Middle frontal gyrus (tissue), 1 donor: ENCODE results near the gene CBFB.

ENCODE experiments used
- DNase-seq: peaks from one replicate; pipeline ENCODE4 v3.0.0-alpha.2; 2015; ENCODE audit warnings: low spot score; ENCODE audit errors: extremely low spot score

CBFB gene

GRCh38 chr16:67128417-67128816 lies 99.5 kb downstream of the CBFB start:
- no peak for DNase-seq

GRCh38 chr16:67128887-67129286 lies 99.9 kb downstream of the CBFB start:
- no peak for DNase-seq

- no peak for DNase-seq
Observed at GRCh38 chr16:67129422-67129821, 100.5 kb downstream of the CBFB start.

- no peak for DNase-seq
Observed at GRCh38 chr16:67137605-67138004, 108.7 kb downstream of the CBFB start.

- no peak for DNase-seq
Observed at GRCh38 chr16:67141391-67141790, 112.4 kb downstream of the CBFB start.

GRCh38 chr16:67142342-67142741 lies 113.4 kb downstream of the CBFB start:
- no peak for DNase-seq

- DNase-seq: no peak
Observed at GRCh38 chr16:67144943-67145342, 116.0 kb downstream of the CBFB start.

- DNase-seq: no peak
Observed at GRCh38 chr16:67145746-67146145, 116.8 kb downstream of the CBFB start.

GRCh38 chr16:67146523-67147357 lies 117.8 kb downstream of the CBFB start:
- DNase-seq: no peak

GRCh38 chr16:67147437-67148140 lies 118.6 kb downstream of the CBFB start:
- no peak for DNase-seq

- no peak for DNase-seq
Observed at GRCh38 chr16:67148221-67148620, 119.3 kb downstream of the CBFB start.

GRCh38 chr16:67148656-67149275 lies 119.8 kb downstream of the CBFB start:
- DNase-seq: no peak

- no peak for DNase-seq
Observed at GRCh38 chr16:67149276-67150046, 120.5 kb downstream of the CBFB start.

GRCh38 chr16:67150047-67150832 lies 121.3 kb downstream of the CBFB start:
- DNase-seq: no peak
